ENCODE results near the gene NPM1. TPM values are rescaled to one million over a fixed set of nuclear protein-coding genes. Genes with fewer than 3 reads are reported as not detected.
A peak's percentile ranks its signal among the peaks of the same experiment; 100 is the strongest.

Gene NPM1
- total RNA-seq, 1 donor from 2014 or later: 389 TPM

- H3K9me3 ChIP-seq (replicated peaks): no peaks in the 10 kb centered on the region
- no peaks in the 10 kb centered on the region for H3K36me3 ChIP-seq
- H3K27me3 ChIP-seq (ENCODE audit: low read depth): peaks cover 11% of the 10 kb centered on the region
- peak overlapping the region; percentile 89 for H3K27ac ChIP-seq (replicated peaks)
- peak overlapping the region; percentile 73 for H3K4me3 ChIP-seq
- DNase-seq: peak; percentile 33
- TF ChIP-seq CTCF (IDR thresholded peaks at IDR 0.05; ENCODE audit: borderline replicate concordance): peak; percentile 21
- H3K4me1 ChIP-seq: peaks cover 64% of the 10 kb centered on the region
- intact Hi-C loops (cut with micrococcal nuclease): loop anchor here (5.0 to 10.0 kb wide), 3 partner anchors 205 to 625 kb away; no protein-coding TSS in a partner anchor
These were observed 32.2 kb downstream of the NPM1 start for GRCh38 chr5:171419688-171420430.

DNA sequence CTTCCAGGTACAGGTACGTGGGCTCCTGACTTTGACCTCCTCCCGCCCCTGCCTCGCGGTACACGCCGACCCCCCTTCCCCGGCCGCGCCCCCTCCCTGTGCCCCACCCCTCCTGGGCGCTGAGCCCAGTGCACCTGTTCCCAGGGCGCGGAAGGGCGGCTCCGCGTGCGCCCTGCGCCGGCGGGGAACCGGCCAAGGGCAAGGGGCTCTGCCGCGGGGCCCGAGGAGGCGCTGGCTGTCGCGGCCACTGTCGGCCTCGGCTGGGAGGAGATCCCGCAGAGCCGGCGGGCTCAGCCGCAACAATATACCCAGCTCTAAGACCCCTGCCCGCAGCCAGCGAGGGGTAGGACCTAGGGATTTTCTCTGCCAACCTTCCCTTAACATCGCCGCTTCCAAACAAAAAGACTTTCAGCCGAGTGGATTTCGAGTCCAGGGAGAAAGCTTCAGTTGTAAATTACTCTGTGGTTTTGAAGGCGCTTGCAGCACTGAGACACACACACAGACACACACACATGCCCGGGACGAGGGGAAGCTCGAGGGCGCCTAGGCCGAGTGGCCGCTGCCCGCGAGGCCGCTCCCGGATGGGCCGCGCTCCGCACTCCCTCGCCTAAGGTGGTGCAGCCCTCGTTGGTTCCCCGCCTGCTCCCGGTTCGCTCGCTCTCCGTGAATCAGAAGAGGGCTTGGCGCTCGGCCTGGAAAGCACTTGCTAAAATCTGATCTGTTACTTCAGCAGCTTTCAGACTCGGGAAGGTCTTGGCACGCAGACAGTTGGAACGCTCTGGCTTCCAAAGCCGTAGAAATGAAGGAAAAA lies 33.0 kb downstream of the NPM1 start:
- Histone ChIP-seq H3K27me3 (ENCODE audit: low read depth) (peaks cover 11% of the 10 kb centered on the region), H3K27ac (replicated peaks) (peak overlapping the region; percentile 89), H3K9me3 (replicated peaks) (no peaks in the 10 kb centered on the region), H3K4me3 (peak overlapping the region; percentile 73), H3K4me1 (peaks cover 70% of the 10 kb centered on the region), H3K36me3 (no peaks in the 10 kb centered on the region)
- intact Hi-C loops (cut with micrococcal nuclease): no loop called here
- no peak for TF ChIP-seq CTCF (IDR thresholded peaks at IDR 0.05; ENCODE audit: borderline replicate concordance)
- DNase-seq: peak; percentile 90

GRCh38 chr5:171421331-171422262 lies 33.9 kb downstream of the NPM1 start:
- Histone ChIP-seq H3K36me3 (no peaks in the 10 kb centered on the region), H3K27ac (replicated peaks) (peak overlapping the region; percentile 89), H3K9me3 (replicated peaks) (no peaks in the 10 kb centered on the region), H3K4me1 (peaks cover 80% of the 10 kb centered on the region), H3K27me3 (ENCODE audit: low read depth) (peaks cover 11% of the 10 kb centered on the region), H3K4me3 (peak overlapping the region; percentile 73)
- no peak for DNase-seq
- TF ChIP-seq CTCF (IDR thresholded peaks at IDR 0.05; ENCODE audit: borderline replicate concordance): no peak
- intact Hi-C loops (cut with micrococcal nuclease): no loop called here

DNA sequence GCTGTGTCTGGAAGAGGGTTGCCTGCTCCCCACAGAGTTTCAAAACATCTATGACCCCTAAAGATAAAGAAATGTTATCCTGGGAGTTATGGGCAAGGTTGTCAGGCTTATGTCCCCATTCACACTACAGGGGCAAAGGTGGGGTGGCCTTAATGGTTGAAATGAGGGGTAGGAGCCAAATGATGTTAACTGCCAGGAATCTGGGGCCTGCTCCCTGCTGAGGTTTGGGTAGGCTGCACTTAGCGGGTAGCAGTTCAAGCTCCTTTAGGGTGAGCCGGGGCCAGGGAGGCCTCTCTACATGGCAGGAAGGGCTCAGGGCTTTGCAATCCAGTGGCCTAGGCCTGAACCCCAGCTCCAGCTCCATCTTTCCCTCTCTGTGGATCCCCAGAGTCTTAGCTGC lies 34.8 kb downstream of the NPM1 start:
- Histone ChIP-seq H3K4me1 (peaks cover 89% of the 10 kb centered on the region), H3K27me3 (ENCODE audit: low read depth) (peaks cover 11% of the 10 kb centered on the region), H3K27ac (replicated peaks) (peak overlapping the region; percentile 89), H3K36me3 (no peaks in the 10 kb centered on the region), H3K9me3 (replicated peaks) (no peaks in the 10 kb centered on the region), H3K4me3 (peak overlapping the region; percentile 73)
- intact Hi-C loops (cut with micrococcal nuclease): no loop called here
- no peak for TF ChIP-seq CTCF (IDR thresholded peaks at IDR 0.05; ENCODE audit: borderline replicate concordance)
- no peak for DNase-seq
